AG09309 (cell line): ENCODE data around the gene VPS13D.

ENCODE experiments used
- DNase-seq: peaks from one replicate; pipeline ENCODE4 v3.0.0-alpha.2; 2010; ENCODE audit warnings: low read depth
- H3K4me3 ChIP-seq: 2 replicates; pipeline ENCODE4 v1.5.1; 2011; ENCODE audit warnings: mild to moderate bottlenecking, low read depth, low read length, moderate library complexity; ENCODE audit not compliant: control insufficient read depth
- TF ChIP-seq, protein P1 (sequence below): IDR thresholded peaks from 2 replicates; pipeline ENCODE4 v1.5.1; 2011; ENCODE audit warnings: mild to moderate bottlenecking, low read depth, low read length, inconsistent platforms; ENCODE audit not compliant: insufficient read depth, control insufficient read depth; ENCODE audit errors: missing control alignments

The VPS13D gene

GRCh38 chr1:12543740-12544154 is 313.9 kb downstream of the VPS13D start:
- TF ChIP-seq, protein P1, sequence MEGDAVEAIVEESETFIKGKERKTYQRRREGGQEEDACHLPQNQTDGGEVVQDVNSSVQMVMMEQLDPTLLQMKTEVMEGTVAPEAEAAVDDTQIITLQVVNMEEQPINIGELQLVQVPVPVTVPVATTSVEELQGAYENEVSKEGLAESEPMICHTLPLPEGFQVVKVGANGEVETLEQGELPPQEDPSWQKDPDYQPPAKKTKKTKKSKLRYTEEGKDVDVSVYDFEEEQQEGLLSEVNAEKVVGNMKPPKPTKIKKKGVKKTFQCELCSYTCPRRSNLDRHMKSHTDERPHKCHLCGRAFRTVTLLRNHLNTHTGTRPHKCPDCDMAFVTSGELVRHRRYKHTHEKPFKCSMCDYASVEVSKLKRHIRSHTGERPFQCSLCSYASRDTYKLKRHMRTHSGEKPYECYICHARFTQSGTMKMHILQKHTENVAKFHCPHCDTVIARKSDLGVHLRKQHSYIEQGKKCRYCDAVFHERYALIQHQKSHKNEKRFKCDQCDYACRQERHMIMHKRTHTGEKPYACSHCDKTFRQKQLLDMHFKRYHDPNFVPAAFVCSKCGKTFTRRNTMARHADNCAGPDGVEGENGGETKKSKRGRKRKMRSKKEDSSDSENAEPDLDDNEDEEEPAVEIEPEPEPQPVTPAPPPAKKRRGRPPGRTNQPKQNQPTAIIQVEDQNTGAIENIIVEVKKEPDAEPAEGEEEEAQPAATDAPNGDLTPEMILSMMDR = no peak
- no peak overlapping the region for H3K4me3 ChIP-seq

GRCh38 chr1:12544357-12544756 is 314.5 kb downstream of the VPS13D start:
- TF ChIP-seq, protein P1 = no peak
- DNase-seq = no peak
- H3K4me3 ChIP-seq = no peak overlapping the region

More at GRCh38 chr1:12543740-12544154, 313.9 kb downstream of the VPS13D start:
- DNase-seq = no peak

DNA sequence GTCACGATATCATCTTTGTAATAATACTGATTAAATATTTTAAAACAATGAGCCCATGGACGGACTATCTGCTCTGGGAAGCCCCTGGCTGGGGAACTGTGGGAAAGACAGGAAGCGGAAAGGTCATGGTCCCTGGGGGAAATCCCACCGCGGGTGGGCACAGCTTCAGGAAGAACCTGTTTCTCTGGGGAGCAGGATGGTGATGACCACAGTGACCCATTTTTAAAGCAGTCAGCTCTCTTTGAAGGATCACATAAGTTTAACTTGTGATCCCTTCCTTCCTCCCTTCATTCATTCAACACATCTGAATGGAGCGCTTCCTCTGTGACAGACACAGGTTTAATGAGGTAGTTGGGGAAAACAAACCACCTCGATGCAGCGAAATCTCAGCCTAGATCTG is 315.2 kb downstream of the VPS13D start:
- H3K4me3 ChIP-seq = no peak overlapping the region
- no peak for DNase-seq
- TF ChIP-seq, protein P1 = no peak

- no peak for DNase-seq
- H3K4me3 ChIP-seq = no peak overlapping the region
- TF ChIP-seq, protein P1 = no peak
Measured at GRCh38 chr1:12546771-12547585, 317.1 kb downstream of the VPS13D start.

GRCh38 chr1:12547586-12548225 is 317.9 kb downstream of the VPS13D start:
- DNase-seq = no peak
- no peak overlapping the region for H3K4me3 ChIP-seq
- TF ChIP-seq, protein P1 = no peak

DNA sequence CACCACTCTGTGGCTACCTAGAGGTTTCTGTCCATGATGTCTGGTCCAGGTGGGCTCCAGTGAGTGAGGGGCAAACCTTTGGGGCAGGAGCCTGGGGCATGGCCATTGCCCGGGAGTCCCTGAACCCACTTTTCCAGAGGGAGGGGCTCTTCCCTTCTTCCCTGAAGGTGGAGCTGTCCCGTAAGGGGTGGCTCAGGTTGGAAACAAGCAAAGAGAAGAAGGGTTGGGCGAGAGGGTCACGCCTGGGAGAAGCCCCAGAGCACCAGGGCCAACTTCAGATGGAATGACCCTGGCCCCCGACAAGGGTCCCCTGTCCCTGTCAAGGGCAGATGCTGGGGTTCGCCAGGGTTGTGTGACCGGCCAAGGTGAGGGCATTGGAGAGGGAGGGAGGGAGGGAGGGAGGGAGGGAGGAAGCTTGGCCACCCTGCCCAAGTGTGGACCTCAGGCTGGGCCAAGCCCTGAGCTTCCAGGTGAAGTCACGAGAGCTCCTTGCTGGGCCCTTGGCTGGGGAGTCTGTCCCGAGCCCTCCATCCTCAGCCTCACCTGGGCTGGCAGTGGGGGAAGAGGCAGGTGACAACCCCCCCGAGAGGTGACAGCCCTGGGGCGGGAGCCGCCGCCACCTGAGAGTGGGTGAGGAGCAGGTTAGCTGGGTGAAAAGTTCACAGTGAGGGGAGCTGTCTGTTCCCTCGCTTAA is 318.6 kb downstream of the VPS13D start:
- TF ChIP-seq, protein P1 = no peak
- H3K4me3 ChIP-seq = no peak overlapping the region
- no peak for DNase-seq
